GM23338 (cell line): ENCODE measurements around the gene RASIP1.

Source experiments
- CREB1 ChIP-seq: fragments of 250-450 bp; sonication (Bioruptor Pico); IDR thresholded peaks from 2 replicates; pipeline ENCODE4 v1.5.0; 2020; ENCODE audit warnings: low read depth, mild to moderate bottlenecking, moderate library complexity
- EZH2 ChIP-seq: fragments of 200-600 bp; sonication (generic); IDR thresholded peaks from one replicate; pipeline ENCODE4 v1.8.0; 2017; ENCODE audit warnings: antibody characterized with exemption, mild to moderate bottlenecking, low read depth; ENCODE audit not compliant: unreplicated experiment
- EZH2phosphoT487 ChIP-seq: fragments of 200-600 bp; sonication (generic); IDR thresholded peaks from one replicate; pipeline ENCODE4 v1.8.1; 2018; ENCODE audit warnings: antibody characterized with exemption; ENCODE audit not compliant: unreplicated experiment
- JUNB ChIP-seq: IDR thresholded peaks from one replicate; pipeline ENCODE4 v1.6.1; 2016; ENCODE audit warnings: antibody characterized with exemption; ENCODE audit not compliant: unreplicated experiment
- NANOG ChIP-seq: IDR thresholded peaks from 2 replicates; pipeline ENCODE4 v1.6.1; 2016; ENCODE audit warnings: antibody characterized with exemption, borderline replicate concordance
- POLR2AphosphoS5 ChIP-seq: IDR thresholded peaks from 2 replicates; pipeline ENCODE4 v1.6.1; 2016; ENCODE audit warnings: antibody characterized with exemption, low read depth
- STAT1 ChIP-seq: IDR thresholded peaks from one replicate; pipeline ENCODE4 v1.6.1; 2016; ENCODE audit warnings: antibody characterized with exemption; ENCODE audit not compliant: unreplicated experiment
- ZNF114 ChIP-seq: fragments of 250-450 bp; sonication (Bioruptor Pico); IDR thresholded peaks from 2 replicates; pipeline ENCODE4 v1.5.0; 2020; ENCODE audit warnings: mild to moderate bottlenecking, moderate library complexity
- TF ChIP-seq, protein P1 (sequence below), 2 experiments: fragments of 200-600 bp in 1 of 2; sonication (generic) in 1 of 2; conservative IDR thresholded peaks; 2 replicates each; pipeline versions ENCODE4 v1.5.1 to v1.6.1; 2016 to 2017; ENCODE audit warnings: antibody characterized with exemption in 2 of 2, low read depth in 2 of 2, mild to moderate bottlenecking in 2 of 2, moderate library complexity in 1 of 2
- TF ChIP-seq, protein P2 (sequence below): IDR thresholded peaks from 2 replicates; pipeline ENCODE4 v1.6.1; 2016; ENCODE audit warnings: antibody characterized with exemption
- TF ChIP-seq, protein P3 (sequence below): IDR thresholded peaks from one replicate; pipeline ENCODE4 v1.6.1; 2018; ENCODE audit warnings: antibody characterized with exemption; ENCODE audit not compliant: unreplicated experiment
- TF ChIP-seq, protein P4 (sequence below): fragments of 250-450 bp; sonication (Bioruptor Pico); IDR thresholded peaks from 2 replicates; pipeline ENCODE4 v1.5.0; 2020; ENCODE audit warnings: mild to moderate bottlenecking, moderate library complexity

DNA sequence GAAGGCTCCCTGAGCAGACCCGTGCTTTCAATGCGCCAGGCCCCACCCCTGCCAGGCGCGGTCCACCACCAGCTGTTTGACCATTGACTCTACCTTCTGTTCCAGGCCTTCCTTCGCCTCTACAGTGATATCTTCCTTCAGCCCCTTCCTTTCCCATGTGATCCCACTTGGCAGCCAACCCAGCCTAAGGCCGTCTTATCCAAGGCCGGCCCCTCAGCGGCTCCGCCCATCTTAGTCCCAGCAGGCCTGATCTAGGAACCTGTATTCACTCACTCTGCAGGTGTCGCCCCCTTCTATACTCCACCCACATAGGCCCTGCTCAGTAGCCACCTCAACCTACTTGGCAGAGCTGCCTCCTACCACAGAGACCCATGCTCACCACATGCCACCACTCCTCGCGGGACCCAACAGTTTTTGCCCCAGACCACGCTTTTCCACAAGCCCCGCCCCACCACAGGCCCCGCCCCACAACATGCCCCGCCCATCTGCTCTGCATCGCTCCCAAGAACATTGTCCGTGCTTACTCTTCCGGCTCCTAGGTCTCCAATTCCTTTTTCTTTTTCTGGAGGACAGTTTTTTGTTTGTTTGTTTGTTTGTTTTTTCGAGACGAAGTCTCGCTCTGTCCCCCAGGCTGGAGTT, 2.9 kb downstream of the RASIP1 start:
- no peak for TF ChIP-seq EZH2
- TF ChIP-seq, protein P1, sequence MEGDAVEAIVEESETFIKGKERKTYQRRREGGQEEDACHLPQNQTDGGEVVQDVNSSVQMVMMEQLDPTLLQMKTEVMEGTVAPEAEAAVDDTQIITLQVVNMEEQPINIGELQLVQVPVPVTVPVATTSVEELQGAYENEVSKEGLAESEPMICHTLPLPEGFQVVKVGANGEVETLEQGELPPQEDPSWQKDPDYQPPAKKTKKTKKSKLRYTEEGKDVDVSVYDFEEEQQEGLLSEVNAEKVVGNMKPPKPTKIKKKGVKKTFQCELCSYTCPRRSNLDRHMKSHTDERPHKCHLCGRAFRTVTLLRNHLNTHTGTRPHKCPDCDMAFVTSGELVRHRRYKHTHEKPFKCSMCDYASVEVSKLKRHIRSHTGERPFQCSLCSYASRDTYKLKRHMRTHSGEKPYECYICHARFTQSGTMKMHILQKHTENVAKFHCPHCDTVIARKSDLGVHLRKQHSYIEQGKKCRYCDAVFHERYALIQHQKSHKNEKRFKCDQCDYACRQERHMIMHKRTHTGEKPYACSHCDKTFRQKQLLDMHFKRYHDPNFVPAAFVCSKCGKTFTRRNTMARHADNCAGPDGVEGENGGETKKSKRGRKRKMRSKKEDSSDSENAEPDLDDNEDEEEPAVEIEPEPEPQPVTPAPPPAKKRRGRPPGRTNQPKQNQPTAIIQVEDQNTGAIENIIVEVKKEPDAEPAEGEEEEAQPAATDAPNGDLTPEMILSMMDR (conservative IDR thresholded peaks at IDR 0.05; ENCODE audit: low read depth in 2 of 2), result no peak
- peak; percentile 56 for TF ChIP-seq POLR2AphosphoS5
- TF ChIP-seq, protein P2, sequence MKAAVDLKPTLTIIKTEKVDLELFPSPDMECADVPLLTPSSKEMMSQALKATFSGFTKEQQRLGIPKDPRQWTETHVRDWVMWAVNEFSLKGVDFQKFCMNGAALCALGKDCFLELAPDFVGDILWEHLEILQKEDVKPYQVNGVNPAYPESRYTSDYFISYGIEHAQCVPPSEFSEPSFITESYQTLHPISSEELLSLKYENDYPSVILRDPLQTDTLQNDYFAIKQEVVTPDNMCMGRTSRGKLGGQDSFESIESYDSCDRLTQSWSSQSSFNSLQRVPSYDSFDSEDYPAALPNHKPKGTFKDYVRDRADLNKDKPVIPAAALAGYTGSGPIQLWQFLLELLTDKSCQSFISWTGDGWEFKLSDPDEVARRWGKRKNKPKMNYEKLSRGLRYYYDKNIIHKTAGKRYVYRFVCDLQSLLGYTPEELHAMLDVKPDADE, result no peak
- no peak for TF ChIP-seq EZH2phosphoT487
- TF ChIP-seq CREB1 (CRISPR knock-in tag), result no peak
- TF ChIP-seq NANOG, result no peak
- TF ChIP-seq JUNB, result no peak
- TF ChIP-seq, protein P3, sequence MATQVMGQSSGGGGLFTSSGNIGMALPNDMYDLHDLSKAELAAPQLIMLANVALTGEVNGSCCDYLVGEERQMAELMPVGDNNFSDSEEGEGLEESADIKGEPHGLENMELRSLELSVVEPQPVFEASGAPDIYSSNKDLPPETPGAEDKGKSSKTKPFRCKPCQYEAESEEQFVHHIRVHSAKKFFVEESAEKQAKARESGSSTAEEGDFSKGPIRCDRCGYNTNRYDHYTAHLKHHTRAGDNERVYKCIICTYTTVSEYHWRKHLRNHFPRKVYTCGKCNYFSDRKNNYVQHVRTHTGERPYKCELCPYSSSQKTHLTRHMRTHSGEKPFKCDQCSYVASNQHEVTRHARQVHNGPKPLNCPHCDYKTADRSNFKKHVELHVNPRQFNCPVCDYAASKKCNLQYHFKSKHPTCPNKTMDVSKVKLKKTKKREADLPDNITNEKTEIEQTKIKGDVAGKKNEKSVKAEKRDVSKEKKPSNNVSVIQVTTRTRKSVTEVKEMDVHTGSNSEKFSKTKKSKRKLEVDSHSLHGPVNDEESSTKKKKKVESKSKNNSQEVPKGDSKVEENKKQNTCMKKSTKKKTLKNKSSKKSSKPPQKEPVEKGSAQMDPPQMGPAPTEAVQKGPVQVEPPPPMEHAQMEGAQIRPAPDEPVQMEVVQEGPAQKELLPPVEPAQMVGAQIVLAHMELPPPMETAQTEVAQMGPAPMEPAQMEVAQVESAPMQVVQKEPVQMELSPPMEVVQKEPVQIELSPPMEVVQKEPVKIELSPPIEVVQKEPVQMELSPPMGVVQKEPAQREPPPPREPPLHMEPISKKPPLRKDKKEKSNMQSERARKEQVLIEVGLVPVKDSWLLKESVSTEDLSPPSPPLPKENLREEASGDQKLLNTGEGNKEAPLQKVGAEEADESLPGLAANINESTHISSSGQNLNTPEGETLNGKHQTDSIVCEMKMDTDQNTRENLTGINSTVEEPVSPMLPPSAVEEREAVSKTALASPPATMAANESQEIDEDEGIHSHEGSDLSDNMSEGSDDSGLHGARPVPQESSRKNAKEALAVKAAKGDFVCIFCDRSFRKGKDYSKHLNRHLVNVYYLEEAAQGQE, result no peak
- no peak for TF ChIP-seq ZNF114
- no peak for TF ChIP-seq STAT1
- TF ChIP-seq, protein P4, sequence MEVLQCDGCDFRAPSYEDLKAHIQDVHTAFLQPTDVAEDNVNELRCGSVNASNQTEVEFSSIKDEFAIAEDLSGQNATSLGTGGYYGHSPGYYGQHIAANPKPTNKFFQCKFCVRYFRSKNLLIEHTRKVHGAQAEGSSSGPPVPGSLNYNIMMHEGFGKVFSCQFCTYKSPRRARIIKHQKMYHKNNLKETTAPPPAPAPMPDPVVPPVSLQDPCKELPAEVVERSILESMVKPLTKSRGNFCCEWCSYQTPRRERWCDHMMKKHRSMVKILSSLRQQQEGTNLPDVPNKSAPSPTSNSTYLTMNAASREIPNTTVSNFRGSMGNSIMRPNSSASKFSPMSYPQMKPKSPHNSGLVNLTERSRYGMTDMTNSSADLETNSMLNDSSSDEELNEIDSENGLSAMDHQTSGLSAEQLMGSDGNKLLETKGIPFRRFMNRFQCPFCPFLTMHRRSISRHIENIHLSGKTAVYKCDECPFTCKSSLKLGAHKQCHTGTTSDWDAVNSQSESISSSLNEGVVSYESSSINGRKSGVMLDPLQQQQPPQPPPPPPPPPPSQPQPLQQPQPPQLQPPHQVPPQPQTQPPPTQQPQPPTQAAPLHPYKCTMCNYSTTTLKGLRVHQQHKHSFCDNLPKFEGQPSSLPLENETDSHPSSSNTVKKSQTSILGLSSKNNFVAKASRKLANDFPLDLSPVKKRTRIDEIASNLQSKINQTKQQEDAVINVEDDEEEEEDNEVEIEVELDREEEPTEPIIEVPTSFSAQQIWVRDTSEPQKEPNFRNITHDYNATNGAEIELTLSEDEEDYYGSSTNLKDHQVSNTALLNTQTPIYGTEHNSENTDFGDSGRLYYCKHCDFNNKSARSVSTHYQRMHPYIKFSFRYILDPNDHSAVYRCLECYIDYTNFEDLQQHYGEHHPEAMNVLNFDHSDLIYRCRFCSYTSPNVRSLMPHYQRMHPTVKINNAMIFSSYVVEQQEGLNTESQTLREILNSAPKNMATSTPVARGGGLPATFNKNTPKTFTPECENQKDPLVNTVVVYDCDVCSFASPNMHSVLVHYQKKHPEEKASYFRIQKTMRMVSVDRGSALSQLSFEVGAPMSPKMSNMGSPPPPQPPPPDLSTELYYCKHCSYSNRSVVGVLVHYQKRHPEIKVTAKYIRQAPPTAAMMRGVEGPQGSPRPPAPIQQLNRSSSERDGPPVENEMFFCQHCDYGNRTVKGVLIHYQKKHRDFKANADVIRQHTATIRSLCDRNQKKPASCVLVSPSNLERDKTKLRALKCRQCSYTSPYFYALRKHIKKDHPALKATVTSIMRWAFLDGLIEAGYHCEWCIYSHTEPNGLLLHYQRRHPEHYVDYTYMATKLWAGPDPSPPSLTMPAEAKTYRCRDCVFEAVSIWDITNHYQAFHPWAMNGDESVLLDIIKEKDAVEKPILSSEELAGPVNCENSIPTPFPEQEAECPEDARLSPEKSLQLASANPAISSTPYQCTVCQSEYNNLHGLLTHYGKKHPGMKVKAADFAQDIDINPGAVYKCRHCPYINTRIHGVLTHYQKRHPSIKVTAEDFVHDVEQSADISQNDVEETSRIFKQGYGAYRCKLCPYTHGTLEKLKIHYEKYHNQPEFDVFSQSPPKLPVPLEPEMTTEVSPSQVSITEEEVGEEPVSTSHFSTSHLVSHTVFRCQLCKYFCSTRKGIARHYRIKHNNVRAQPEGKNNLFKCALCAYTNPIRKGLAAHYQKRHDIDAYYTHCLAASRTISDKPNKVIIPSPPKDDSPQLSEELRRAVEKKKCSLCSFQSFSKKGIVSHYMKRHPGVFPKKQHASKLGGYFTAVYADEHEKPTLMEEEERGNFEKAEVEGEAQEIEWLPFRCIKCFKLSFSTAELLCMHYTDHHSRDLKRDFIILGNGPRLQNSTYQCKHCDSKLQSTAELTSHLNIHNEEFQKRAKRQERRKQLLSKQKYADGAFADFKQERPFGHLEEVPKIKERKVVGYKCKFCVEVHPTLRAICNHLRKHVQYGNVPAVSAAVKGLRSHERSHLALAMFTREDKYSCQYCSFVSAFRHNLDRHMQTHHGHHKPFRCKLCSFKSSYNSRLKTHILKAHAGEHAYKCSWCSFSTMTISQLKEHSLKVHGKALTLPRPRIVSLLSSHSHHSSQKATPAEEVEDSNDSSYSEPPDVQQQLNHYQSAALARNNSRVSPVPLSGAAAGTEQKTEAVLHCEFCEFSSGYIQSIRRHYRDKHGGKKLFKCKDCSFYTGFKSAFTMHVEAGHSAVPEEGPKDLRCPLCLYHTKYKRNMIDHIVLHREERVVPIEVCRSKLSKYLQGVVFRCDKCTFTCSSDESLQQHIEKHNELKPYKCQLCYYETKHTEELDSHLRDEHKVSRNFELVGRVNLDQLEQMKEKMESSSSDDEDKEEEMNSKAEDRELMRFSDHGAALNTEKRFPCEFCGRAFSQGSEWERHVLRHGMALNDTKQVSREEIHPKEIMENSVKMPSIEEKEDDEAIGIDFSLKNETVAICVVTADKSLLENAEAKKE (CRISPR knock-in tag), result no peak
